Subcutaneous adipose tissue (tissue), 4 donors: Measurements from ENCODE around the gene DDR2. TPM values are rescaled to one million over a fixed set of nuclear protein-coding genes. Genes with fewer than 3 reads are reported as not detected.

Source experiments
- CTCF ChIP-seq: fragments of 450-650 bp; IDR thresholded peaks from one replicate; pipeline ENCODE4 v1.5.1; 2016; ENCODE audit warnings: low read depth, mild to moderate bottlenecking, control low read depth, antibody characterized with exemption, moderate library complexity
- total RNA-seq, 4 donors: library from RNA; depleted of rRNA; stranded (reverse); fragments of >200 nt; gene quantifications; one replicate each; pipeline ENCODE4 v1.1.0, GENCODE V29; 2016

Gene DDR2
- total RNA-seq, 4 donors from 2014 or later: 98.7 to 258 (median 200) TPM

GRCh38 chr1:162681122-162681436, 48.8 kb downstream of the DDR2 start:
- no peak for TF ChIP-seq CTCF

GRCh38 chr1:162682013-162682419, 49.8 kb downstream of the DDR2 start:
- TF ChIP-seq CTCF: no peak

GRCh38 chr1:162687870-162688269, 55.6 kb downstream of the DDR2 start:
- TF ChIP-seq CTCF: no peak

- no peak for TF ChIP-seq CTCF
These were observed 56.3 kb downstream of the DDR2 start for GRCh38 chr1:162688521-162688920.

- no peak for TF ChIP-seq CTCF
These were observed 56.7 kb downstream of the DDR2 start for GRCh38 chr1:162688931-162689330.

- TF ChIP-seq CTCF: no peak
These were observed 57.7 kb downstream of the DDR2 start for GRCh38 chr1:162689745-162690671.

GRCh38 chr1:162690672-162691434, 58.6 kb downstream of the DDR2 start:
- TF ChIP-seq CTCF: no peak
